BLaER1 treated with 17β-estradiol and CSF1 and Interleukin-3, amounts not matched to agents 10 nM and 100 nM (cell line): Measurements from ENCODE around the gene BPIFB2.
A peak's percentile ranks its signal among the peaks of the same experiment; 100 is the strongest.

Source experiments
- H3K27ac ChIP-seq, 11 experiments: shearing (Covaris generic); formaldehyde crosslinking; 2 replicates each; pipeline ENCODE4 v1.8.1; 2022
- H3K27me3 ChIP-seq, 11 experiments: shearing (Covaris generic); formaldehyde crosslinking; 2 replicates each; pipeline ENCODE4 v1.8.1; 2022
- H3K36me3 ChIP-seq, 11 experiments: shearing (Covaris generic); formaldehyde crosslinking; 2 replicates each; pipeline ENCODE4 v1.8.1; 2022
- H3K4me1 ChIP-seq, 10 experiments: shearing (Covaris generic); formaldehyde crosslinking; 2 replicates each; pipeline ENCODE4 v1.8.1; 2022
- H3K4me2 ChIP-seq, 11 experiments: shearing (Covaris generic); formaldehyde crosslinking; 2 replicates each; pipeline ENCODE4 v1.8.1; 2022
- H3K4me3 ChIP-seq, 10 experiments: shearing (Covaris generic); formaldehyde crosslinking; 2 replicates each; pipeline ENCODE4 v1.8.1; 2022
- H3K9ac ChIP-seq, 11 experiments: shearing (Covaris generic); formaldehyde crosslinking; 2 replicates each; pipeline ENCODE4 v1.8.1; 2022
- H3K9me3 ChIP-seq, 11 experiments: shearing (Covaris generic); formaldehyde crosslinking; replicated peaks in 1 of 11; 2 replicates each; pipeline ENCODE4 v1.8.1; 2022
- H4K20me1 ChIP-seq, 11 experiments: shearing (Covaris generic); formaldehyde crosslinking; 2 replicates each; pipeline ENCODE4 v1.8.1; 2022
- Cebpa-rat ChIP-seq, 11 experiments: shearing (Covaris generic); IDR thresholded peaks; 2 replicates each; pipeline ENCODE4 v1.8.1; 2022

BPIFB2 gene

GRCh38 chr20:33022694-33023438 is 15.4 kb downstream of the BPIFB2 start:
- peaks cover 0 to 6% (median 0%) of the 10 kb centered on the region in 10 experiments; a peak in 1 of 20 replicates for H3K4me1 ChIP-seq
- no peak overlapping the region for H3K4me3 ChIP-seq
- no peaks in the 10 kb centered on the region for H4K20me1 ChIP-seq
- H3K36me3 ChIP-seq: no peaks in the 10 kb centered on the region
- no peak for TF ChIP-seq Cebpa-rat (IDR thresholded peaks at IDR 0.05)
- no peak overlapping the region for H3K9ac ChIP-seq
- no peaks in the 10 kb centered on the region for H3K27me3 ChIP-seq
- peak overlapping the region in 1 of 11 experiments; percentile 9; a peak in 1 of 22 replicates for H3K4me2 ChIP-seq
- H3K9me3 ChIP-seq: no peaks in the 10 kb centered on the region
- no peak overlapping the region for H3K27ac ChIP-seq

GRCh38 chr20:33023439-33024242 is 16.1 kb downstream of the BPIFB2 start:
- no peaks in the 10 kb centered on the region for H3K27me3 ChIP-seq

GRCh38 chr20:33024243-33024560 is 16.7 kb downstream of the BPIFB2 start:
- Histone ChIP-seq H3K9me3 (no peaks in the 10 kb centered on the region), H3K27me3 (no peaks in the 10 kb centered on the region), H3K4me3 (no peak overlapping the region), H3K4me1 (peaks cover 0 to 6% (median 0%) of the 10 kb centered on the region in 10 experiments; a peak in 2 of 20 replicates), H3K27ac (no peak overlapping the region), H3K9ac (no peak overlapping the region), H4K20me1 (no peaks in the 10 kb centered on the region), H3K4me2 (no peak overlapping the region), H3K36me3 (no peaks in the 10 kb centered on the region)
- no peak for TF ChIP-seq Cebpa-rat (IDR thresholded peaks at IDR 0.05)

More at GRCh38 chr20:33023439-33024242, 16.1 kb downstream of the BPIFB2 start:
- Histone ChIP-seq H3K4me3 (no peak overlapping the region), H3K9me3 (no peaks in the 10 kb centered on the region), H3K4me1 (peaks cover 0 to 6% (median 0%) of the 10 kb centered on the region in 10 experiments; a peak in 2 of 20 replicates), H4K20me1 (no peaks in the 10 kb centered on the region), H3K4me2 (no peak overlapping the region), H3K36me3 (no peaks in the 10 kb centered on the region), H3K9ac (no peak overlapping the region), H3K27ac (no peak overlapping the region)
- no peak for TF ChIP-seq Cebpa-rat (IDR thresholded peaks at IDR 0.05)

- Histone ChIP-seq H3K27me3 (no peaks in the 10 kb centered on the region), H3K4me1 (peaks cover 0 to 6% (median 0%) of the 10 kb centered on the region in 10 experiments; a peak in 2 of 20 replicates), H3K36me3 (no peaks in the 10 kb centered on the region), H3K9ac (no peak overlapping the region), H3K4me2 (no peak overlapping the region), H3K27ac (no peak overlapping the region), H4K20me1 (no peaks in the 10 kb centered on the region), H3K4me3 (no peak overlapping the region), H3K9me3 (no peaks in the 10 kb centered on the region)
- no peak for TF ChIP-seq Cebpa-rat (IDR thresholded peaks at IDR 0.05)
Observed at GRCh38 chr20:33024609-33025317, 17.3 kb downstream of the BPIFB2 start.

- Histone ChIP-seq H3K27me3 (no peaks in the 10 kb centered on the region), H3K4me1 (peaks cover 0 to 6% (median 0%) of the 10 kb centered on the region in 10 experiments; a peak in 2 of 20 replicates), H3K9ac (no peak overlapping the region), H3K9me3 (no peaks in the 10 kb centered on the region), H3K4me2 (no peak overlapping the region), H3K27ac (no peak overlapping the region), H3K36me3 (no peaks in the 10 kb centered on the region), H4K20me1 (no peaks in the 10 kb centered on the region), H3K4me3 (no peak overlapping the region)
- TF ChIP-seq Cebpa-rat (IDR thresholded peaks at IDR 0.05): no peak
Observed at GRCh38 chr20:33025318-33025876, 17.9 kb downstream of the BPIFB2 start.

GRCh38 chr20:33026072-33026778 is 18.7 kb downstream of the BPIFB2 start:
- TF ChIP-seq Cebpa-rat (IDR thresholded peaks at IDR 0.05): no peak
- H3K4me3 ChIP-seq: no peak overlapping the region
- H3K9me3 ChIP-seq: no peaks in the 10 kb centered on the region
- peaks cover 0 to 6% (median 0%) of the 10 kb centered on the region in 10 experiments; a peak in 2 of 20 replicates for H3K4me1 ChIP-seq
- H3K4me2 ChIP-seq: no peak overlapping the region
- H3K27ac ChIP-seq: no peak overlapping the region
- no peaks in the 10 kb centered on the region for H3K36me3 ChIP-seq
- H3K9ac ChIP-seq: no peak overlapping the region
- no peaks in the 10 kb centered on the region; a peak in 1 of 22 replicates for H4K20me1 ChIP-seq
- no peaks in the 10 kb centered on the region for H3K27me3 ChIP-seq

- H3K4me1 ChIP-seq: peaks cover 0 to 5% (median 0%) of the 10 kb centered on the region in 10 experiments; a peak in 2 of 20 replicates
- H3K9me3 ChIP-seq: no peaks in the 10 kb centered on the region
- no peak for TF ChIP-seq Cebpa-rat (IDR thresholded peaks at IDR 0.05)
- H3K4me2 ChIP-seq: no peak overlapping the region
- no peaks in the 10 kb centered on the region; a peak in 1 of 22 replicates for H4K20me1 ChIP-seq
- H3K27me3 ChIP-seq: no peaks in the 10 kb centered on the region
- no peak overlapping the region for H3K27ac ChIP-seq
- H3K9ac ChIP-seq: no peak overlapping the region
- no peak overlapping the region for H3K4me3 ChIP-seq
- no peaks in the 10 kb centered on the region for H3K36me3 ChIP-seq
Observed at GRCh38 chr20:33026779-33027759, 19.6 kb downstream of the BPIFB2 start.
